ENCODE data around the gene PHACTR2.
"Not testable (repeated sequence)": the region's sequence is repeated elsewhere in the genome, so short reads cannot be mapped to it uniquely, and the experiment has no call there.

PHACTR2 gene

DNA sequence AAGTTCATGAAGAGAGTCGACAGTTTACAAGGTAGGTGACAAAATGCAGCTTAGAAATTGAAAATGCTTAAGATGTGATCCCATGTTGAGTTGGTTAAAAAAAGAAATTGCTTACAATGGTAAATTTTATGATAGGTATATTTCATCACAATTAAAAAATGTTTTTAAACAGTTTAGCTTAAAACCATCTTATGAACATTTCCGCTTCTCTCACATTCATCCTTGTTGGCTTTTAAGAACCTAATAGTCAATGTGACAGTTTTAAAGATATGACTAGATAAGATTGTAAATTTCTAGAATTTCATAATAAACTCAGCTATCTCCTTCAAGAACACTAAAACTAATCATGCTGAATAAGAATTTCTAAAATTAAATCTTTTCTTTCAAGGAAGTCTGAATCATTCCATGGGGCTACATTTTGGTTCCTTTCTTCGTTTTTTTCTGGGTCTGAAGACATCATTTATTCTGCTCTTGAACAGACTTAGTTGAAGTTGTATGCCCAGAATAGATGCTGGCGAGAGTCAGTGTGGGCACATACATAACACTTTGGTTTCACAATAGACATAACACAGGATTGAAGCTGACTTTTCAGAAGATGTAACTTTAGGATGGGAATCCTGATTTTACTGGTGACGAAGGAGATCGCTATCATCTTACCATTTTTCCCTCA, 129.5 kb downstream of the PHACTR2 start:
- no peak for DNase-seq (ENCODE audit: low read depth, low spot score)

DNA sequence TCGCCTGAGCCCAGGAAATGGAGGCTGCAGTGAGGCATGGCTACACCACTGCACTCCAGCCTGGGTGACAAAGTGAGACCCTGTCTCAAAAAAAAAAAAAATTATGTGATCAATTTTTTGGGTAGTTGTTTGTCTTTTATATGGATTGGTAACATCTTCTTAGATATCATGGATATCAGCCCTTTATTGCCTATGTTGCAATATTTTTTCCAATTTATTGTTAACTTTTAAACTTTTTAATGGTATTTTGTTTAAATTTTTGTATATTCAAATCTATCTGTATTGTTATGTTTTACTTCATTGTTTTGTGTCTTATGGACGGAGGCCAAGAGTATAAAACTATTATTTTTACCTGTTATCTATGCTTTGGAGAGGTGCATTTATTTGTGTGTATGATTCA, 133.0 kb downstream of the PHACTR2 start:
- DNase-seq (ENCODE audit: low read depth, low spot score) = no peak

DNA sequence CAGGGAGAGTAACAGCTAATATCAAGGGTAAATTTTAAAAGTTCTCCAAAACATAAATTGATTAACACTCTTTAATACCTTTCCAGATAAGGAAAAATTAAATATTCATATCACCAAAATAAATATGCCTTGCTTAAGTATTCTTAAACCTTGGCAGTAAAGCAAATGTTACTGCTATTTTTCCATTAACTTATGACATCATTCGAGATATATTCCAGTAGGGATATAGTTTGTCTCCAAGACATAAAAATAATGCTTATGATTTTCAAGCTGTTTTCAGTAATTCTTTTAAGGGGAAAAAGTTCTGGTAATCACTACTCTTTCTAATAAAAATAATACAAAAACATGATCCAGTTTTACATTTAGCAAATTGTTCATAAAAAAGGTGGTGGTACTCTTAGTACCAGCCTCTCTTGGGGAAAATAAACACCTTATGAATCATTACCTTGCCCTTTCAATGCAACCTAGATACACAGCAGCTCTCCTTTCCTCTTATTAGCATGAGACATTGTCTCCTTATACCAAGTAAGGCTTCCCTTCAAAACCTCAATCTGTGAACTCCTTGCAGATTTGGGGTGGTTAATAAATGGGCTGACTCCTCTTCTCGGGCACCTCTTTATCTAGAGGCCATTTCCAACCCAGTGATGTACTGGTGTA, 133.9 kb downstream of the PHACTR2 start:
- no peak for DNase-seq (ENCODE audit: low read depth, low spot score)

DNA sequence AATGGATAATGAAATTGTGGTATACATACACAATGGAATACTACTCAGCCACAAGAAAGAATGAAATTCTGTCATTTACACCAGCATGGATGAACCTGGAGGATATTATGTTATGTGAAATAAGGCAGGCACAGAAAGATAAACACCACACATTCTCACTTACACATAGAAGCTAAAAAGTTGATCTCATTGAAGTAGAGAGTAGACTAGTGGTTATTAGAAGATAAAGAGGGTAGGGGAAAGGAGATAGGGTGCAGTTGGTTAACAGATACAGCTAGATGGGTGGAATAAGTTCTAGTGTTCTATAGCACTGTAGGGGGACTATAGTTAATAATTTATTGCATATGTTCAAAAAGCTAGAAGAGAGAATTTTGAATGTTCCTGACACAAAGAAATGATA, 139.9 kb downstream of the PHACTR2 start:
- no peak for DNase-seq (ENCODE audit: low read depth, low spot score)

DNA sequence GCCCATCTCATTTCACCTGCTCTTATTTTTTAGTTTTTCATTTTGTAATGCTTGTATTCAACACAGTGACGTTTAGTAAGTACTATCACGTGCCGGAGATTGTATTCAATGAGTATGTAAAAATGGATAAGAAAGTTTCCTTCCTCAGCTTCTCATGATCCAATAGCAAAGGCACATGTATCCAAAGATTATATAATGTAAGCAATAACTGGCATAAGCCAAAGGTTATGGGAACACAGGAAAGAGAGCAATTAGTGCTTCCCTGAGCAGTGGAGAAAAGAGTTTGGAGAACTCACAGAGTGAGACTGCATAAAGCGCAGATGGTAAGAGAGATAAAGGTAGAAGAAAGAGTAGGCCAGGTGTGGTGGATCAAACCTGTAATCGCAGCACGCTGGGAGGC, 143.6 kb downstream of the PHACTR2 start:
- no peak for DNase-seq (ENCODE audit: low read depth, low spot score)

DNA sequence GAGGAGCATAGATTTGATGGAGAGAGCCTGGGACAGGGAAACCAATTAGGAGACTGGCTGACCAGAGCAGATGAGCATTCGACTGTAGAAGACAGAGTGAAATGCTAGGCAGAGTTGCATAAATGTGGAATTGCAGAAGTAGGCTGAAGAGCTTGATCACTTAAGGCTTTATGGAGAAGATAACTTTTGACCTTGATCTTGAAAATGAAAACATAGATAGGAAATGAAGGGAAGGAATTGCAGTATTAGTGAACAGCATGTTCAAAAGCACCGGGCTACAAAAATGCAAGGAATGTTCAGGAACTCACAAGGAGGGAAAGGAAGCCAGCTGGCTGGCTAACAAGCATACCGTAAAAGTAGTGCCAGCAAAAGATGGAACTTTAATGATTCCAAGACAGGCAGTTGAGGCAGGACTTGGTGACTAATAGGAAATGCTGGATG, 144.8 kb downstream of the PHACTR2 start:
- no peak for DNase-seq (ENCODE audit: low read depth, low spot score)

DNA sequence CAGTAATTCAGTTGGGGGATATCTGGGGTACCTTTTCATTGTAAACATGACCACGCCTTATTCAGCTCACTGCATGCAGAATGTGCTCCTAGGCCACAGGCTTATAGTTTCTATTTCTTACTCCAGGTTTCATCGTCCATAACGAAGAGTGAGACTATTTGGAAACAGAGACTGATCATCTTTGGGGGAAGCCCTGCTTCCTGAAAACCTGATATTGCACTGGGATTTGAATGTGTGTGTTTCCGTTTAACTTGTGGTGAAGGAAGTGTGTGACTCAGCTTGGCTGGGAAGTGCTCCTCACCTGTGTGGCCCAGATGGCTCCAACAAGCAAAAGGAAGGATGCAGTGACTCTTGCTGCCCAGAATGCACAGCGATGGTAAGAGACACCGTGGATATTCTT, 145.8 kb downstream of the PHACTR2 start:
- no peak for DNase-seq (ENCODE audit: low read depth, low spot score)

DNA sequence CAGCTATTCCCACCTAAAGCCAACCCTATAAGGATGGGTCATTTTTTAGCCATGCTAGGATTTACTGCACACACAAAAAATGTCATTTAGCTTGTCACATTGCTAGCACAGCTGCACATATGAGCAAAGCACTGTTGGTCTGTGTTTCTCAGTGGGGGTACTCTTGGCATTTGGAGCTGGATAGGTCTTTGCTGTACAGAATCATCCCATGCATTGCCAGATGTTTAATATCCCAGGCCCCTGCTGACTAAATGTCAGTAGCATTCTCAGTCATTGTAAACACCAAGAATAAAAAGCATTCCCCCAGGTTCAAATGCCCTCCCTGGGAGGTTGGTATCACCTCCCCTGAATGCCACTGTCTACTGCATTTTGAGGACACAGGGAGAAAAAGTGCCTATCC, 150.8 kb downstream of the PHACTR2 start:
- DNase-seq (ENCODE audit: low read depth, low spot score) = no peak

DNA sequence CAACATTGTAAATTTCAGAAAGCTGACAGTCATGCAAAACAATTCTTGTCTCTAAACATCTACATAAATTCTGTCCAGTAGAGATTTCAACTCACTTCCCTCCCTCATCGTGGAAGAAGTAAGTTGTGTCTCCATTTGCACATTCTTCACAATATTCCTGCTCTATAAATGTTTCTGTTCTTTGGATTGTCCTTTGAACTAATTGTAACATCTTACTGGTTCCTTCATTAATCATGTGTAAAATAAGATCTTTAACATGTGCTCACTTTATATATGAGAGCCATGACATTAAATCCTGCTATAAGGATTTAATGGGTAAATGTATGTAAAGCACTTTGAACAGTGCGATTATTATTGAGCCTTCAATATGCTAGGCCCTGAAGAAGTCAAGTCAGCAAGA, 158.4 kb downstream of the PHACTR2 start:
- no peak for DNase-seq (ENCODE audit: low read depth, low spot score)

DNA sequence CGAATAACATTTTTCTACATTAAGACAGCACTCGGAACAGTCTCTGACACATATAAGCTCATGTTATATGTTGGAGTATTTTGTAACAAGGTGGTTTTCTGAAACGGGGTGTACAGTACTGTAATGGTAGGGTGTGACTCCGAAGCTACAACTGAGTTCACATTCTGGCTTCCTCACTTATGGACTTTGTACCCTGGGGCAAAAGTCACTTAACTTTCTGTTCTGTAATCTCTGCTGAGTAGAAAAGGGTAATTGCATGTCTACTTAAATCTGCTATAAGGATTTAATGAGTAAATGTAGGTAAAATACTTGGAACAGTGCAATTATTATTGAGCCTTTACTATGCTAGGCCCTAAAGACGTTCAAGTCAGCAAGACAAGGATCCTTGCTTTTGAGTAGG, 160.6 kb downstream of the PHACTR2 start:
- DNase-seq (ENCODE audit: low read depth, low spot score) = no peak

DNA sequence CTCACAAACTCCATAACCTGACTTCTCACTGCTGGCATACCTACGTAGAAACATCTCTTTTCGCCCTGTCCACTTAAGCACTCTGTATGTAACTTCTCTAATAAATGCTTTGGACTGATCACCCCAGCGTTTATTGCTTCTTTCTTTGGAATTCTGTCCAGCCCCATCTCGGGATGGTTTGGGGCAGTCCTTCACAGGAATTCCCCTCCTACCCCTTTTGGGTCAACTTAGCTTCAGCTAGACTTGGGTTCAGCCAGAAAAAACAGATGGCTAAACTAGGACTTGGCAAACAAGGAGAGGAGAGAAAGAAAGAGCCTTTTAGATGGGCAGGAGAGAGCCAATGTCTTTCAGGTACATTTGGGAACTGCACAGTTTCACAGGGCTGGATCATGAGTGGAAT, 161.4 kb downstream of the PHACTR2 start:
- no peak for DNase-seq (ENCODE audit: low read depth, low spot score)

DNA sequence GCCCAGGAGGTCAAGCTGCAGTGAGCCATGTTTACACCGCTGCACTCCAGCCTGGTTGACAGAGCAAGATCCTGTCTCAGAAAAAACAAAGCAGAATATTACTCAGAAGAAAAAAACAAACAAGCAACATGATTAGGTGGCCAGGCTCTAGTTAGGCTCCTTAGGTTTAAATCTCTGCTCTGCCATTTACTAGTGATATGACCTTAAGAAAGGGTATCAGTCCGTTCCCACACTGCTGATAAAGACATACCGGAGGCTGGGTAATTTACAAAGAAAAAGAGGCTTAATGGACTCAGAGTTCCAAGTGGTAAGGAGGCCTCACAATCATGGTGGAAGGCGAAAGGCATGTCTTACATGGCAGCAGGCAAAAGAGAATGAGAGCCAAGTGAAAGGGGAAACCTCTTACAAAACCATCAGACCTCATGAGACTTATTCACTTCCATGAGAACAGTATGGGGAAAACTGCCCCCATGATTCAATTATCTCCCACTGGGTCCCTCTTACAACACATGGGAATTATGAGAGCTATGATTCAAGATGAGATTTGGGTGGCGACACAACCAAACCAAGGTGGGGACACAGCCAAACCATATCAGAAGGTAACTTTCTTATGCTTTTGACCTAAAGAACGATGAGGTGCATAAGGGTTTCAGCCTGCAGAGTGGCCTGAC, 163.0 kb downstream of the PHACTR2 start:
- no peak for DNase-seq (ENCODE audit: low read depth, low spot score)

DNA sequence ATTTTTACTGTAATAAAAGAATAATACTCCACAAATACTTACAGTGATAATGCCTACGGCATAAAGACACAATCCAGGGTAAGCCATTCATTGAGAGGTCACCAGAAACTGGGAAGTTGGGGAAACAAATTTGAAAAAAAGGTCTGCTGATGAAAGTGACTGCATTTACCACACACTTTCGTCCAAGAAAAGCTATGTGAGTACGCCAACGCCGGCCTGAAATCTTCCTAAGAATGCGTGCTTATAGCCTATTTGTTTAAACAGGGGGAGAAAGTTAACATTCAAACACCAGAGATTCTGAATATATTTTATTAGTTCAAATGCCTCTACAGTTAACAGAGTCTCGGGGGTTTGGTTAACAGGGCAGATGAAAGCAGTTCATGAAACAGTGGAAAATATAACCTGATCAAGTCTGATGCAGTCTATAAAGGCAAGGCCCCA, 164.7 kb downstream of the PHACTR2 start:
- no peak for DNase-seq (ENCODE audit: low read depth, low spot score)

DNA sequence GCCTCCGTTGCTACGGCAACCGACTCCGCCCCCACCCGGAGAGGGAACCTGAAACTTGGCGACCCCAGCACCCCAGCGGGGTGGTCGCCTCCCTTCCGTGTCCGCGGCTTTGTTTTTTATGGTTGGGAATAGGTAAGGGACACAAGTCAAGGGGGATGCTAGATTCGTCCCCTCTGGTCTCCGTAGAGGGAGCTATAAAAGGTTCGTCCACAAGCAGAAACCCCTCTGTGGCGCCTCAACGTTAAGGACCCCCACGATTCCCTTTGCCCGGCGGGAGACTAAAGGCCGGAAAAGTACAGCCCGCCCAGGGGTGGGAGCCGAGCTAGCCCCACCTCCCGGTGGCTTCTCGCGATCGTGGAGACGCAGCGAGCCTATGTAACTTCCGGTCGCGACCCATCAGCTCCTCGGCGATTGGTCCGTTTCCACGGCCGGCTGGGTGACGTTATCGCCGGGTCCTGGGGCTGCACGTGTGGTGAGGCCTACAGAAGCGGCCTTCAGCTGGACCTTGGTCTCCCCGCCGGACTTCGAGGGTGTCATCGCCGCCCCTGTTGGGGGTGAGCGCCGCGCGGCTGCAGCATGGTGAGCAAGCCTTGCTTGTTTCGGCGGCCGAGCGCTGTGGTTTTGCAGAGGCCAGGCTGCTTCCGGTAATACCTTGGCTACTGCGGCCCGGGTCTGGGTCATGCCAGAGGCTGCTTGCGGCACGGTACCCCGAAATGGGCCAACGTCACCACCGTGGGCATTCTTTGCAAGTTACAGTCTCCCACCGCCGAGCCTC, 165.3 kb downstream of the PHACTR2 start, which contains the start of gene LTV1:
LTV1 (plus strand) TSS at position 437 of the 775 bp plus-strand sequence; CDS start at position 577, 140 bp downstream.
- peak; percentile 76 for DNase-seq (ENCODE audit: low read depth, low spot score)

DNA sequence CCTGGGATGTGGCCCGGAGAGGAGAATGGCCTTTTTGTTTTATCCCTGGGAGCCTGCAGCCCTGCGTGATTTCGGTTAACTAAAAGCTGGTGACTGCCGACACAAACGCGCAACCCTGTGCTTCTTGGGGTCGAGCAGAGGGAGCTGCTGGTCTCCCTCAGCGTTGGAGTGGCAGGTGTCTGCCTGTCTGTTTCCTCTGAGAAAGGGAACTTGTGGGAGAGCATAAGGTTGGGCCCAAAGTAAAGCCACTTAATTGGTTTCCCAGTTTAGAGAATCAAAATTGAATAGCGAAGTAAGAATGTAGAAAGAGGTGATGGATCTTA, 165.9 kb downstream of the PHACTR2 start:
- no peak for DNase-seq (ENCODE audit: low read depth, low spot score)

DNA sequence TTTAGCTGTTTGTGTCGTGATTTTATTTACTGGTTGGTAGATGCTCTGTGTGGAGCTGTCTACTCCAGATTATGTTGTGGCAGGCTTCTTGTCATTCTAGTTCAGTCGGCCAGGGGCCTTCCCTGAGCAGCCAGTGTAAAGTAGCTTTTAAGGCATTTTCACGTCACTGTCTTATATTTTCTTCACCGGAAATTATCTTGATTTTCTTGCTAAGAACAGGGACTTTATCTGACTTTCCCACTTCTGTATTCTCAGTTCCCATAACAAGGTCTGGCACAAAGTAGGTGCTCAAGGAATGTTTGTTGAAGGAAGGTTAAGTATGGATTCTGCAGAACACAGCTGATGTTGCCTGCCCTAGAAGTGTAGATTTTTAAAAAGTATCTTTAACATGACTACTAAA, 166.2 kb downstream of the PHACTR2 start:
- DNase-seq (ENCODE audit: low read depth, low spot score) = no peak

DNA sequence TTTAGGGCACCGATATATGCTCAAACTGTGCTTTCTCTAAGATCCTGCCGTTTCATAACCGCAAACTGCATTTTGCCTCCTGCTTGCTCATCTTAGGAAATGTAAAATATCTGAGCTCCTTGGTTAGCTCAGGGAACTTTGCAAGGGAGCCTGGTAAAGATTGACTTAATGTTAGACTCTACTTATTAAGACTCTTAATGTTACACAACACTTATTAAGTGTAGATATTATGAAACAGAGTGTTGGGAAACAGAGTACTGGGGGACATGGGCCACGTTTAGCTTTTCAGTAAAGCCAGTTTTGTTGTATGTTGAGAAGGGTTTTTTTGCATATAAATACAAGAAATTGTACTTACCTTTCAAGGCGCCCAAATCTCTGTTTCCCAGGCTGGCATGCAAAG, 167.3 kb downstream of the PHACTR2 start:
- DNase-seq (ENCODE audit: low read depth, low spot score) = no peak

DNA sequence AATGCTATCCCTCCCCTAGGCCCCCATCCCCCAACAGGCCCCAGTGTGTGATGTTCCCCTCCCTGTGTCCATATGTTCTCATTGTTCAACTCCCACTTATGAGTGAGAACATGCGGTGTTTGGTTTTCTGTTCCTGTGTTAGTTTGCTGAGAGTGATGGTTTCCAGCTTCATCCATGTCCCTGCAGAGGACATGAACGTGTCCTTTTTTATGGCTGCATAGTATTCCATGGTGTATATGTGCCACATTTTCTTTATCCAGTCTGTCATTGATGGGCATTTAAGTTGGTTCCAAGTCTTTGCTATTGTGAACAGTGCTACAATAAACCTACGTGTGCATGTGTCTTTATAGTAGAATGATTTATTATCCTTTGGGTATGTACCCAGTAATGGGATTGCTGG, 173.9 kb downstream of the PHACTR2 start:
- DNase-seq (ENCODE audit: low read depth, low spot score) = not testable (repeated sequence)

DNA sequence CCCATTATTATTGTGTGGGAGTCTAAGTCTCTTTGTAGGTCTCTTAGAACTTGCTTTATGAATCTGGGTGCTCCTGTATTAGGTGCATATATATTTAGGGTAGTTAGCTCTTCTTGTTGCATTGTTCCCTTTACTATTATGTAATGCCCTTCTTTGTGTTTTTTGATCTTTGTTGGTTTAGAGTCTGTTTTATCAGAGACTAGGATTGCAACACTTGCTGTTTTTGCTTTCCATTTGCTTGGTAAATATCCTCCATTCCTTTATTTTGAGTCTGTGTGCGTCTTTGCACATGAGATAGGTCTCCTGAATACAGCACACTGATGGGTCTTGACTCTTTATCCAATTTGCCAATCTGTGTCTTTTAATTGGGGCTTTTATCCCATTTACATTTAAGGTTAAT, 177.3 kb downstream of the PHACTR2 start:
- DNase-seq (ENCODE audit: low read depth, low spot score) = not testable (repeated sequence)

DNA sequence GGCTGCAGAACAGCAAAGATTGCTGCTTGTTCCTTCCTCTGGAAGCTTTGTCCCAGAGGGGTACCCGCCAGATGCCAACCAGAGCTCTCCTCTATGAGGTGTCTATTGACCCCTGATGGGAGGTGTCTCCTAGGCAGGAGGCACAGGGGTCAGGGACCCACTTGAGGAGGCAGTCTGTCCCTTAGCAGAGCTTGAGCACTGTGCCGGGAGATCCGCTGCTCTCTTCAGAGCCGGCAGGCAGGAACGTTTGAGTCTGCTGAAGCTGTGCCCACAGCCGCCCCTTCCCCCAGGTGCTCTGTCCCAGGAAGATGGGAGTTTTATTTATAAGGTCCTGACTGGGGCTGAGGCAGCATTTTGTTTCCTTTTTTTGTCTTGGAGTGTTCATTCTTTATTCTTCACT, 179.0 kb downstream of the PHACTR2 start:
- DNase-seq (ENCODE audit: low read depth, low spot score) = not testable (repeated sequence)

DNA sequence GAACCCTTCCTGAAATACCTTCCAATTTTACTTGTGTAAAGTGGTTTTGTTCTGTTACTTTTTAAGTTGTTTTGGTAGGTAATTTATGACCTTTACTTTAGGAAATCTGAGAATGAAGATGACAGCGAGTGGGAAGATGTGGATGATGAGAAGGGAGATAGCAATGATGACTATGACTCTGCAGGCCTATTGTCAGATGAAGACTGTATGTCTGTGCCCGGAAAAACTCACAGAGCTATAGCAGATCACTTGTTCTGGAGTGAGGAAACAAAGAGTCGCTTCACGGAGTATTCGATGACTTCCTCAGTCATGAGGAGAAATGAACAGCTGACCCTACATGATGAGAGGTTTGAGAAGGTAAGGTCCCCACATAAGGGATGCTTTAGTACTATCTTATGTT, 179.9 kb downstream of the PHACTR2 start:
- DNase-seq (ENCODE audit: low read depth, low spot score) = no peak

Measured in iPS DF 19.7 (cell line).